Measurements from ENCODE around the gene DUSP22. TPM values are rescaled to one million over a fixed set of nuclear protein-coding genes. Genes with fewer than 3 reads are reported as not detected.

The DUSP22 gene
- polyA plus RNA-seq, 3 donors: 107 to 120 (median 117) TPM

DNA sequence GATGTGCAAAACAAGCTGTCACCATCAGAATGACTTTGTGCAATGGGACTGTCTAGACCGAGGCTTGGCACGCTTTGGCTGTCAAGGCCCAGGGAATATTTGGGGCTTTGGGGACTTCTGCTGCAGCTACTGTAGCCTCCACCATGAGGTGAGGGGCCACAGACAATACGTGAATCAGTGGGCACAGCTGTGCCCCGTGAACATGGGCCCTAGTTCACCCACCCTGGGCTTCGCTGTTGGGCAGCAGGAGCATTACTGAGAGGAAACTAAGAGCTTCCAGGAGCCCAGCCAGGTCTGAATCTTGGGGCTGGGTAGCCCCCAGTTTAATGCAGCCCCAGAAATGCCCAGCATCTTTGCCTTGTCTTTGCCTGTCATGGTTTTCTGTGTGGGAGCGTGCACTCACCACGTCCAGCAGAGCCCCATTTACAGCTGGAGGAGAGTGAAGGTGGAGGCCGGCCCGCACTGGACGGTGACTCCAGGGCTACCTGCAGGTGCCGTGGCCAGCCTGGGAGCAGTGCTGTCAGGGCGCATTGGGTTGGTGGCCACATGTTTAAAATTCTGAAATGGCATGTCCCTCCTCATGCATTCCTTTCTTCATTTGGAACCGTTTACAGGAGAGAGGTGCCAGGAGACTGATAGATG, 34.7 kb downstream of the DUSP22 start:
- Mint-ChIP-seq H3K4me3 (no peak overlapping the region), H3K4me1 (no peaks in the 10 kb centered on the region), H3K36me3 (peaks cover 33 to 47% of the 10 kb centered on the region in 2 donors), H3K9me3 (peaks cover 0 to 3% (median 0%) of the 10 kb centered on the region in 7 donors), H3K27ac (peak overlapping the region in 1 of 7 donors; percentile 81), H3K27me3 (ENCODE audit: low read depth in 3 of 3) (peaks cover 0 to 5% (median 2%) of the 10 kb centered on the region in 3 donors)
- Histone ChIP-seq H3K79me2 (ENCODE audit: insufficient read depth, low read length) (peaks cover 45% of the 10 kb centered on the region), H3K4me1 (ENCODE audit: control insufficient read depth in 1 of 2, insufficient read depth in 2 of 2, low read length in 2 of 2) (peaks cover 34 to 40% of the 10 kb centered on the region in 2 donors), H3K27me3 (ENCODE audit: control insufficient read depth in 2 of 2, insufficient read depth in 2 of 2, low read length in 2 of 2) (no peaks in the 10 kb centered on the region), H3K9ac (ENCODE audit: insufficient read depth, low read length, poor library complexity, severe bottlenecking) (no peak overlapping the region), H4K20me1 (ENCODE audit: insufficient read depth, low read length) (peaks cover 36% of the 10 kb centered on the region), H3K36me3 (replicated peaks in 1 of 2; ENCODE audit: control insufficient read depth in 1 of 2, insufficient read depth in 2 of 2, low read length in 2 of 2) (peaks cover 20 to 50% of the 10 kb centered on the region in 2 donors), H2AFZ (ENCODE audit: insufficient read depth, low read depth, low read length, poor library complexity, severe bottlenecking) (no peak overlapping the region), H3K4me3 (replicated peaks in 1 of 3; ENCODE audit: low read depth in 2 of 3, low read length in 3 of 3) (no peak overlapping the region), H3K9me3 (replicated peaks in 1 of 2; ENCODE audit: control insufficient read depth in 1 of 2, insufficient read depth in 1 of 2, low read length in 2 of 2) (no peaks in the 10 kb centered on the region), H3K27ac (ENCODE audit: low read depth in 1 of 2, low read length in 2 of 2) (peak overlapping the region in 1 of 2 donors; percentile 5), H3K4me2 (replicated peaks; ENCODE audit: extremely low read depth, low read length, poor library complexity, severe bottlenecking) (no peak overlapping the region)
- intact Hi-C loops (cut with micrococcal nuclease): no loop called here
- TF ChIP-seq, protein P1, sequence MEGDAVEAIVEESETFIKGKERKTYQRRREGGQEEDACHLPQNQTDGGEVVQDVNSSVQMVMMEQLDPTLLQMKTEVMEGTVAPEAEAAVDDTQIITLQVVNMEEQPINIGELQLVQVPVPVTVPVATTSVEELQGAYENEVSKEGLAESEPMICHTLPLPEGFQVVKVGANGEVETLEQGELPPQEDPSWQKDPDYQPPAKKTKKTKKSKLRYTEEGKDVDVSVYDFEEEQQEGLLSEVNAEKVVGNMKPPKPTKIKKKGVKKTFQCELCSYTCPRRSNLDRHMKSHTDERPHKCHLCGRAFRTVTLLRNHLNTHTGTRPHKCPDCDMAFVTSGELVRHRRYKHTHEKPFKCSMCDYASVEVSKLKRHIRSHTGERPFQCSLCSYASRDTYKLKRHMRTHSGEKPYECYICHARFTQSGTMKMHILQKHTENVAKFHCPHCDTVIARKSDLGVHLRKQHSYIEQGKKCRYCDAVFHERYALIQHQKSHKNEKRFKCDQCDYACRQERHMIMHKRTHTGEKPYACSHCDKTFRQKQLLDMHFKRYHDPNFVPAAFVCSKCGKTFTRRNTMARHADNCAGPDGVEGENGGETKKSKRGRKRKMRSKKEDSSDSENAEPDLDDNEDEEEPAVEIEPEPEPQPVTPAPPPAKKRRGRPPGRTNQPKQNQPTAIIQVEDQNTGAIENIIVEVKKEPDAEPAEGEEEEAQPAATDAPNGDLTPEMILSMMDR (IDR thresholded peaks at IDR 0.05): no peak
- 90% methylated on average over 13 of the region's 13 CpGs for WGBS (ENCODE audit: insufficient coverage)
- no peak for DNase-seq

GRCh38 chr6:327538-328116, 35.3 kb downstream of the DUSP22 start:
- peaks cover 49% of the 10 kb centered on the region for H3K79me2 ChIP-seq (ENCODE audit: insufficient read depth, low read length)
- H3K4me1 ChIP-seq (ENCODE audit: control insufficient read depth in 1 of 2, insufficient read depth in 2 of 2, low read length in 2 of 2): peaks cover 31 to 38% of the 10 kb centered on the region in 2 donors
- H3K9me3 Mint-ChIP-seq: peaks cover 0 to 3% (median 0%) of the 10 kb centered on the region in 7 donors
- no peak for DNase-seq
- H3K27me3 ChIP-seq (ENCODE audit: control insufficient read depth in 2 of 2, insufficient read depth in 2 of 2, low read length in 2 of 2): no peaks in the 10 kb centered on the region
- peak overlapping the region in 1 of 2 donors; percentile 5 for H3K27ac ChIP-seq (ENCODE audit: low read depth in 1 of 2, low read length in 2 of 2)
- no peak overlapping the region for H3K4me2 ChIP-seq (replicated peaks; ENCODE audit: extremely low read depth, low read length, poor library complexity, severe bottlenecking)
- peaks cover 20 to 50% of the 10 kb centered on the region in 2 donors for H3K36me3 ChIP-seq (replicated peaks in 1 of 2; ENCODE audit: control insufficient read depth in 1 of 2, insufficient read depth in 2 of 2, low read length in 2 of 2)
- intact Hi-C loops (cut with micrococcal nuclease): no loop called here
- no peaks in the 10 kb centered on the region for H3K4me1 Mint-ChIP-seq
- peaks cover 32% of the 10 kb centered on the region for H4K20me1 ChIP-seq (ENCODE audit: insufficient read depth, low read length)
- no peak overlapping the region for H3K4me3 ChIP-seq (replicated peaks in 1 of 3; ENCODE audit: low read depth in 2 of 3, low read length in 3 of 3)
- no peak overlapping the region for H3K4me3 Mint-ChIP-seq
- TF ChIP-seq, protein P1 (IDR thresholded peaks at IDR 0.05): no peak
- peaks cover 33 to 47% of the 10 kb centered on the region in 2 donors for H3K36me3 Mint-ChIP-seq
- H2AFZ ChIP-seq (ENCODE audit: insufficient read depth, low read depth, low read length, poor library complexity, severe bottlenecking): no peak overlapping the region
- no peaks in the 10 kb centered on the region for H3K9me3 ChIP-seq (replicated peaks in 1 of 2; ENCODE audit: control insufficient read depth in 1 of 2, insufficient read depth in 1 of 2, low read length in 2 of 2)
- WGBS (ENCODE audit: insufficient coverage): 76% methylated on average over 10 of the region's 10 CpGs
- peak overlapping the region in 4 of 7 donors; percentile 17 to 81 (median 42) for H3K27ac Mint-ChIP-seq
- H3K9ac ChIP-seq (ENCODE audit: insufficient read depth, low read length, poor library complexity, severe bottlenecking): no peak overlapping the region
- H3K27me3 Mint-ChIP-seq (ENCODE audit: low read depth in 3 of 3): peaks cover 0 to 5% (median 2%) of the 10 kb centered on the region in 3 donors

Data from CD14-positive monocyte (primary cell).